ENCODE results near the gene SAMD10. TPM values are rescaled to one million over a fixed set of nuclear protein-coding genes. Genes with fewer than 3 reads are reported as not detected.

Gene SAMD10
- total and polyA plus RNA-seq, 2 experiments from 2014 or later = 1.6 to 11.0 TPM

GRCh38 chr20:64011366-64011779 lies 31.9 kb upstream of the SAMD10 start:
- Histone ChIP-seq H3K9me2 (replicated peaks; ENCODE audit: insufficient read depth) (no peaks in the 10 kb centered on the region), H4K20me1 (ENCODE audit: insufficient read depth, poor library complexity, severe bottlenecking) (peaks cover 7% of the 10 kb centered on the region), H3K9me3 (ENCODE audit: low read depth) (peaks cover 3% of the 10 kb centered on the region), H3K4me1 (ENCODE audit: insufficient read depth) (no peaks in the 10 kb centered on the region), H3K27me3 (no peaks in the 10 kb centered on the region), H3K4me2 (no peak overlapping the region), H2AFZ (no peak overlapping the region), H3K4me3 (no peak overlapping the region), H3K79me2 (peaks cover 7% of the 10 kb centered on the region), H3K36me3 (replicated peaks; ENCODE audit: insufficient read depth, low read depth) (peaks cover 3% of the 10 kb centered on the region), H3K27ac (no peak overlapping the region)
- WGBS (ENCODE audit: low lambda C conversion rate, missing lambda C conversion rate) = 97% methylated on average over 16 of the region's 16 CpGs
- TF ChIP-seq EZH2phosphoT487 (IDR thresholded peaks at IDR 0.05; ENCODE audit: low read depth, severe bottlenecking, unreplicated experiment) (no peak), CTCF (IDR thresholded peaks at IDR 0.05; ENCODE audit: poor library complexity) (no peak)
- no peak for DNase-seq (ENCODE audit: low spot score)

- Histone ChIP-seq H3K4me2 (no peak overlapping the region), H3K9me3 (ENCODE audit: low read depth) (peaks cover 3% of the 10 kb centered on the region), H3K4me3 (no peak overlapping the region), H3K4me1 (ENCODE audit: insufficient read depth) (no peaks in the 10 kb centered on the region), H3K36me3 (replicated peaks; ENCODE audit: insufficient read depth, low read depth) (peaks cover 3% of the 10 kb centered on the region), H3K27ac (no peak overlapping the region), H2AFZ (no peak overlapping the region), H4K20me1 (ENCODE audit: insufficient read depth, poor library complexity, severe bottlenecking) (peaks cover 7% of the 10 kb centered on the region), H3K27me3 (no peaks in the 10 kb centered on the region), H3K9me2 (replicated peaks; ENCODE audit: insufficient read depth) (no peaks in the 10 kb centered on the region), H3K79me2 (peaks cover 7% of the 10 kb centered on the region)
- no peak for TF ChIP-seq EZH2phosphoT487 (IDR thresholded peaks at IDR 0.05; ENCODE audit: low read depth, severe bottlenecking, unreplicated experiment)
- TF ChIP-seq CTCF (IDR thresholded peaks at IDR 0.05; ENCODE audit: poor library complexity) = no peak
- no peak for TF ChIP-seq EZH2 (IDR thresholded peaks at IDR 0.05; ENCODE audit: borderline replicate concordance)
- DNase-seq (ENCODE audit: low spot score) = no peak
- 90% methylated on average over 8 of the region's 8 CpGs for WGBS (ENCODE audit: low lambda C conversion rate, missing lambda C conversion rate)
These were observed 31.3 kb upstream of the SAMD10 start for GRCh38 chr20:64010711-64011237.

GRCh38 chr20:64009811-64010387 lies 30.5 kb upstream of the SAMD10 start:
- H3K27ac ChIP-seq = no peak overlapping the region
- peaks cover 3% of the 10 kb centered on the region for H3K9me3 ChIP-seq (ENCODE audit: low read depth)
- peaks cover 7% of the 10 kb centered on the region for H3K79me2 ChIP-seq
- no peak overlapping the region for H2AFZ ChIP-seq
- DNase-seq (ENCODE audit: low spot score) = no peak
- peaks cover 3% of the 10 kb centered on the region for H3K36me3 ChIP-seq (replicated peaks; ENCODE audit: insufficient read depth, low read depth)
- WGBS (ENCODE audit: low lambda C conversion rate, missing lambda C conversion rate) = 88% methylated on average over 13 of the region's 13 CpGs
- H3K27me3 ChIP-seq = no peaks in the 10 kb centered on the region
- no peak overlapping the region for H3K4me2 ChIP-seq
- peaks cover 13% of the 10 kb centered on the region for H4K20me1 ChIP-seq (ENCODE audit: insufficient read depth, poor library complexity, severe bottlenecking)
- H3K9me2 ChIP-seq (replicated peaks; ENCODE audit: insufficient read depth) = no peaks in the 10 kb centered on the region
- TF ChIP-seq EZH2phosphoT487 (IDR thresholded peaks at IDR 0.05; ENCODE audit: low read depth, severe bottlenecking, unreplicated experiment) (no peak), CTCF (IDR thresholded peaks at IDR 0.05; ENCODE audit: poor library complexity) (no peak), EZH2 (IDR thresholded peaks at IDR 0.05; ENCODE audit: borderline replicate concordance) (no peak)
- no peak overlapping the region for H3K4me3 ChIP-seq
- no peaks in the 10 kb centered on the region for H3K4me1 ChIP-seq (ENCODE audit: insufficient read depth)

Data from hepatocyte (in vitro differentiated cells).